ENCODE data around the gene POLR3E. TPM values are rescaled to one million over a fixed set of nuclear protein-coding genes. Genes with fewer than 3 reads are reported as not detected.

The POLR3E gene
- total and polyA plus RNA-seq, 2 donors (not counting 3 experiments of a cell fraction or from before 2014, with no cell fraction given) = 48.3 to 62.2 TPM

DNA sequence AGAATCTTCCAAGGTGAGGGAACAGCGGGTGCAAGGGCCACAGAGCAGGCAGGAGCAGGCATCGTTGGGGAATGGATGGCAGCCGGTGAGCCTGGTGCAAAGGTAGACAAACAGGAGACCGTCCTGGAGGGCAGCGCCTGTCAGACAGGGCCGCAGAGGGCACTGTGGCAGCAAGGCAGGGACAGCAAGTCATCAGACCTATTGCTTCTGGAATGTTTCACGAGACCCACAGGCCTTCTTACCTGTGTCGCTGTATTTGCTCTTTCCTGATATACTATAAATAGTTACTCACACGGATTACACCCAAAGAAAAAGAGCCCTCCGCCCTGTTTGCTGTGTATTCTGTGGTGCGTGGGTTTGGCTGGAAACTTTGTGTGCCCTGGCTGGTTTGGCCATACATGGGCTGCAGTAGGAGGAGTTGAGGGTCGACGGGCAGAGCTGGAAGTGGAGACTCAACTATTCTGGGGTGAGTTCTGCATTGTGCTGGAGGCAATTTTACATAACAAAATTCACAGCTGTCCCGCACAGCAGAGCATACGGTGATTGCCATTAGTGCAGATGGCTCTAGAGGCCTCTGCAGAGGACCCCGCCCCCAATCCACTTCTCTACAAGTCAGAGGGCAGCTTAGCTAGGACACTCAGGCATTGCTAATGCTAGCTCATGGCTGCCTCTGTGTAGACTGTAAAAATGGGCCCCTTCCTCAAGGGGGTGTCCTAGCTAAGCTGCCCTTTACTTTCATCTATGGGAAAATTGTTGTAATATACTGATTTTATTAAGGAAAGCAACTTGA is 18.6 kb upstream of the POLR3E start:
- CTCF ChIA-PET = interaction anchor here (0.8 kb wide), 1 partner anchor 39 kb away, joined by 3 read pairs; no protein-coding TSS in a partner anchor

DNA sequence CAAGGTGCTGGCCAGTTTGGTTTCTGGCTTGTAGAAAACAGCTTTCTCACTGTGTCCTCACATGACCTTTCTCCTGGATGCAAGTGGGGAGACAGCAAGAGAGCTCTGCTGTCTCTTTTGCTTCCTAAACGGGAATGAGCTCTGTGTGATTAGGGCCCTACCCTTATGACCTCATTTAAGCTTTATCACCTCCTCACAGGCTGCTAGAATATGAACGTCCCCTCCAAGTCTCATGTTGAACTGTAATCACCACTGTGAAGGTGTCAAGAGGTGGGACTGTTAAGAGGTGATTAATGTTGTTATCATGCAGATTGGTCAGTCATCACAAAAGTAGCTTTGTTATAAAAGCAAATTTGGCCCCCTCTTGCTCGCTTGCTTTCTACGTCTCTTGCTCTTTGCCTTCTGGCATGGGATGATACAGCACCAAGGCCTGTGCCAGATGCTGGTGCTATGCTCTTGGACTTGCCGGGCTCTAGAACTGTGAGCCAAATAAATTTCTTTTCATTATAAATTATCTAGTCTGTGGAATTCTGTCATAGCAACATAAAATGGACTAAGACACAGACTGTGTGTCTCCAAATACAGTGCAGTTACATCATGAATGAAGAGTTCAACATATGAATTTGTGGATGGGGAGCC is 14.8 kb upstream of the POLR3E start:
- peaks cover 10 to 27% of the 10 kb centered on the region in 2 experiments for H3K36me3 ChIP-seq (ENCODE audit: control insufficient read depth in 2 of 2, extremely low read depth in 1 of 2, insufficient read depth in 2 of 2, low read length in 2 of 2)
- TF ChIP-seq POLR2AphosphoS5 (IDR thresholded peaks at IDR 0.05; ENCODE audit: insufficient read depth, low read depth, low read length) (no peak), JUN (IDR thresholded peaks at IDR 0.05; ENCODE audit: borderline replicate concordance, insufficient read depth, insufficient read length, low read depth) (no peak), MYC (IDR thresholded peaks at IDR 0.05; ENCODE audit: low read depth, low read length) (no peak), GATA2 (IDR thresholded peaks at IDR 0.05; ENCODE audit: insufficient read depth, insufficient read length, low read depth, low read length) (no peak), FOS (IDR thresholded peaks at IDR 0.05; ENCODE audit: borderline replicate concordance, insufficient read depth, low read length) (no peak), EZH2 (IDR thresholded peaks at IDR 0.05; ENCODE audit: borderline replicate concordance, low read depth, low read length, severe bottlenecking) (no peak), POLR2A (IDR thresholded peaks at IDR 0.05; ENCODE audit: low read depth, low read length) (no peak)
- TF ChIP-seq, protein P1, sequence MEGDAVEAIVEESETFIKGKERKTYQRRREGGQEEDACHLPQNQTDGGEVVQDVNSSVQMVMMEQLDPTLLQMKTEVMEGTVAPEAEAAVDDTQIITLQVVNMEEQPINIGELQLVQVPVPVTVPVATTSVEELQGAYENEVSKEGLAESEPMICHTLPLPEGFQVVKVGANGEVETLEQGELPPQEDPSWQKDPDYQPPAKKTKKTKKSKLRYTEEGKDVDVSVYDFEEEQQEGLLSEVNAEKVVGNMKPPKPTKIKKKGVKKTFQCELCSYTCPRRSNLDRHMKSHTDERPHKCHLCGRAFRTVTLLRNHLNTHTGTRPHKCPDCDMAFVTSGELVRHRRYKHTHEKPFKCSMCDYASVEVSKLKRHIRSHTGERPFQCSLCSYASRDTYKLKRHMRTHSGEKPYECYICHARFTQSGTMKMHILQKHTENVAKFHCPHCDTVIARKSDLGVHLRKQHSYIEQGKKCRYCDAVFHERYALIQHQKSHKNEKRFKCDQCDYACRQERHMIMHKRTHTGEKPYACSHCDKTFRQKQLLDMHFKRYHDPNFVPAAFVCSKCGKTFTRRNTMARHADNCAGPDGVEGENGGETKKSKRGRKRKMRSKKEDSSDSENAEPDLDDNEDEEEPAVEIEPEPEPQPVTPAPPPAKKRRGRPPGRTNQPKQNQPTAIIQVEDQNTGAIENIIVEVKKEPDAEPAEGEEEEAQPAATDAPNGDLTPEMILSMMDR (IDR thresholded peaks at IDR 0.05; ENCODE audit: extremely low read depth in 1 of 2, insufficient read depth in 1 of 2, low read depth in 1 of 2, low read length in 2 of 2) = no peak
- TF ChIP-seq, protein P2, sequence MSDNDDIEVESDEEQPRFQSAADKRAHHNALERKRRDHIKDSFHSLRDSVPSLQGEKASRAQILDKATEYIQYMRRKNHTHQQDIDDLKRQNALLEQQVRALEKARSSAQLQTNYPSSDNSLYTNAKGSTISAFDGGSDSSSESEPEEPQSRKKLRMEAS (IDR thresholded peaks at IDR 0.05; ENCODE audit: insufficient read depth, insufficient read length) = no peak
- POLR2A ChIA-PET = no interaction called here
- H3K79me2 ChIP-seq (ENCODE audit: control insufficient read depth, insufficient read depth, low read length) = no peaks in the 10 kb centered on the region
- intact Hi-C loops (cut with micrococcal nuclease) (no loop called here), dilution Hi-C loops (cut with MboI; ENCODE audit: extremely low pct_ligation_motif_present, low sequenced_read_pairs) (no loop called here)
- H2AFZ ChIP-seq (ENCODE audit: low read depth, low read length) = no peak overlapping the region
- H3K27me3 ChIP-seq (ENCODE audit: control insufficient read depth in 2 of 2, insufficient read depth in 2 of 2, low read length in 2 of 2) = no peaks in the 10 kb centered on the region
- CTCF ChIA-PET = interaction anchor here (1.1 kb wide), 2 partner anchors 20 to 281 kb away, joined by 3 read pairs; no protein-coding TSS in a partner anchor
- no peak overlapping the region for H3K4me2 ChIP-seq (ENCODE audit: insufficient read depth, low read length)
- H3K27ac ChIP-seq (ENCODE audit: insufficient read depth, low read depth, low read length) = no peak overlapping the region
- H3K9me3 ChIP-seq (replicated peaks; ENCODE audit: control insufficient read depth, insufficient read depth, low read length) = no peaks in the 10 kb centered on the region
- H3K9ac ChIP-seq (replicated peaks; ENCODE audit: extremely low read depth, insufficient read depth, low read length) = no peak overlapping the region
- FAIRE-seq (no peak), DNase-seq (ENCODE audit: low read depth, low spot score) (no peak)
- H3K4me1 ChIP-seq (ENCODE audit: control insufficient read depth, extremely low read depth, insufficient read depth, low read length) = no peaks in the 10 kb centered on the region
- H3K9me1 ChIP-seq (replicated peaks; ENCODE audit: control insufficient read depth, extremely low read depth, insufficient read depth, low read length) = no peaks in the 10 kb centered on the region
- no peaks in the 10 kb centered on the region for H4K20me1 ChIP-seq (replicated peaks; ENCODE audit: control insufficient read depth, extremely low read depth, insufficient read depth, low read length)
- H3K4me3 ChIP-seq (replicated peaks in 1 of 3; ENCODE audit: insufficient read depth in 1 of 3, low read depth in 1 of 3, low read length in 3 of 3) = no peak overlapping the region
- BruUV-seq (replicated peaks) = no TSS peak

More for the DNA sequence above, 18.6 kb upstream of the POLR3E start:
- Histone ChIP-seq H3K9me3 (replicated peaks; ENCODE audit: control insufficient read depth, insufficient read depth, low read length) (no peaks in the 10 kb centered on the region), H4K20me1 (replicated peaks; ENCODE audit: control insufficient read depth, extremely low read depth, insufficient read depth, low read length) (no peaks in the 10 kb centered on the region), H2AFZ (ENCODE audit: low read depth, low read length) (no peak overlapping the region), H3K79me2 (ENCODE audit: control insufficient read depth, insufficient read depth, low read length) (no peaks in the 10 kb centered on the region), H3K27ac (ENCODE audit: insufficient read depth, low read depth, low read length) (no peak overlapping the region), H3K9me1 (replicated peaks; ENCODE audit: control insufficient read depth, extremely low read depth, insufficient read depth, low read length) (no peaks in the 10 kb centered on the region), H3K27me3 (ENCODE audit: control insufficient read depth in 2 of 2, insufficient read depth in 2 of 2, low read length in 2 of 2) (no peaks in the 10 kb centered on the region), H3K4me2 (ENCODE audit: insufficient read depth, low read length) (no peak overlapping the region), H3K36me3 (ENCODE audit: control insufficient read depth in 2 of 2, extremely low read depth in 1 of 2, insufficient read depth in 2 of 2, low read length in 2 of 2) (peaks cover 10 to 27% of the 10 kb centered on the region in 2 experiments), H3K4me1 (ENCODE audit: control insufficient read depth, extremely low read depth, insufficient read depth, low read length) (no peaks in the 10 kb centered on the region), H3K4me3 (replicated peaks in 1 of 3; ENCODE audit: insufficient read depth in 1 of 3, low read depth in 1 of 3, low read length in 3 of 3) (no peak overlapping the region), H3K9ac (replicated peaks; ENCODE audit: extremely low read depth, insufficient read depth, low read length) (no peak overlapping the region)
- dilution Hi-C loops (cut with MboI; ENCODE audit: extremely low pct_ligation_motif_present, low sequenced_read_pairs) (no loop called here), intact Hi-C loops (cut with micrococcal nuclease) (no loop called here)
- FAIRE-seq (no peak), DNase-seq (ENCODE audit: low read depth, low spot score) (no peak)
- no peak for TF ChIP-seq MYC (IDR thresholded peaks at IDR 0.05; ENCODE audit: low read depth, low read length)
- BruUV-seq (replicated peaks) = no TSS peak
- POLR2A ChIA-PET = interaction anchor here (0.7 kb wide), 1 partner anchor 301 kb away, joined by 6 read pairs; no protein-coding TSS in a partner anchor
